ENCODE measurements around the gene DNAJC18.

GRCh38 chr5:139481122-139481533, 41.8 kb upstream of the DNAJC18 start:
- TF ChIP-seq CTCF (conservative IDR thresholded peaks at IDR 0.05; ENCODE audit: low read length): no peak
- TF ChIP-seq EZH2phosphoT487 (IDR thresholded peaks at IDR 0.05; ENCODE audit: borderline replicate concordance): no peak
